ENCODE measurements around the gene FGF3.

The FGF3 gene

GRCh38 chr11:69788956-69789355 is 30.3 kb downstream of the FGF3 start:
- TF ChIP-seq EZH2phosphoT487 (conservative IDR thresholded peaks at IDR 0.05; ENCODE audit: low read length) (no peak), CTCF (IDR thresholded peaks at IDR 0.05; ENCODE audit: insufficient read depth, low read length, poor library complexity, severe bottlenecking) (no peak)

GRCh38 chr11:69787906-69788305 is 31.3 kb downstream of the FGF3 start:
- Histone ChIP-seq H3K4me3 (ENCODE audit: insufficient read depth, low read length, poor library complexity, severe bottlenecking) (no peak overlapping the region), H3K27ac (ENCODE audit: low read depth, low read length) (no peak overlapping the region), H3K9me2 (replicated peaks; ENCODE audit: insufficient read depth, low read length) (no peaks in the 10 kb centered on the region), H3K36me3 (ENCODE audit: low read length) (no peaks in the 10 kb centered on the region), H3K9me3 (ENCODE audit: insufficient read depth, low read length) (no peaks in the 10 kb centered on the region), H4K20me1 (ENCODE audit: low read depth, low read length) (no peaks in the 10 kb centered on the region), H3K27me3 (ENCODE audit: low read length) (no peaks in the 10 kb centered on the region), H2AFZ (ENCODE audit: low read depth, low read length, severe bottlenecking) (no peak overlapping the region), H3K79me2 (ENCODE audit: insufficient read depth, low read length) (no peaks in the 10 kb centered on the region), H3K9ac (ENCODE audit: low read length) (no peak overlapping the region), H3F3A (ENCODE audit: insufficient read depth) (no peaks in the 10 kb centered on the region), H3K4me2 (ENCODE audit: low read depth, low read length, poor library complexity, severe bottlenecking) (no peak overlapping the region)
- TF ChIP-seq CTCF (IDR thresholded peaks at IDR 0.05; ENCODE audit: insufficient read depth, low read length, poor library complexity, severe bottlenecking) (no peak), EZH2phosphoT487 (conservative IDR thresholded peaks at IDR 0.05; ENCODE audit: low read length) (no peak)

More at GRCh38 chr11:69788956-69789355, 30.3 kb downstream of the FGF3 start:
- Histone ChIP-seq H3F3A (ENCODE audit: insufficient read depth) (no peaks in the 10 kb centered on the region), H4K20me1 (ENCODE audit: low read depth, low read length) (no peaks in the 10 kb centered on the region), H3K4me3 (ENCODE audit: insufficient read depth, low read length, poor library complexity, severe bottlenecking) (no peak overlapping the region), H3K9ac (ENCODE audit: low read length) (no peak overlapping the region), H3K36me3 (ENCODE audit: low read length) (no peaks in the 10 kb centered on the region), H3K9me3 (ENCODE audit: insufficient read depth, low read length) (no peaks in the 10 kb centered on the region), H3K79me2 (ENCODE audit: insufficient read depth, low read length) (no peaks in the 10 kb centered on the region), H2AFZ (ENCODE audit: low read depth, low read length, severe bottlenecking) (no peak overlapping the region), H3K4me2 (ENCODE audit: low read depth, low read length, poor library complexity, severe bottlenecking) (no peak overlapping the region), H3K27me3 (ENCODE audit: low read length) (no peaks in the 10 kb centered on the region), H3K27ac (ENCODE audit: low read depth, low read length) (no peak overlapping the region), H3K9me2 (replicated peaks; ENCODE audit: insufficient read depth, low read length) (no peaks in the 10 kb centered on the region)

GRCh38 chr11:69787457-69787856 is 31.8 kb downstream of the FGF3 start:
- H3K27ac ChIP-seq (ENCODE audit: low read depth, low read length), result no peak overlapping the region
- TF ChIP-seq CTCF (IDR thresholded peaks at IDR 0.05; ENCODE audit: insufficient read depth, low read length, poor library complexity, severe bottlenecking), result no peak
- no peak for TF ChIP-seq EZH2phosphoT487 (conservative IDR thresholded peaks at IDR 0.05; ENCODE audit: low read length)
- H3K79me2 ChIP-seq (ENCODE audit: insufficient read depth, low read length), result no peaks in the 10 kb centered on the region
- no peaks in the 10 kb centered on the region for H3K36me3 ChIP-seq (ENCODE audit: low read length)
- no peaks in the 10 kb centered on the region for H3K9me2 ChIP-seq (replicated peaks; ENCODE audit: insufficient read depth, low read length)
- no peak overlapping the region for H2AFZ ChIP-seq (ENCODE audit: low read depth, low read length, severe bottlenecking)
- H3K4me2 ChIP-seq (ENCODE audit: low read depth, low read length, poor library complexity, severe bottlenecking), result no peak overlapping the region
- H3K9ac ChIP-seq (ENCODE audit: low read length), result no peak overlapping the region
- no peaks in the 10 kb centered on the region for H3K27me3 ChIP-seq (ENCODE audit: low read length)
- H4K20me1 ChIP-seq (ENCODE audit: low read depth, low read length), result no peaks in the 10 kb centered on the region
- H3F3A ChIP-seq (ENCODE audit: insufficient read depth), result no peaks in the 10 kb centered on the region
- H3K9me3 ChIP-seq (ENCODE audit: insufficient read depth, low read length), result no peaks in the 10 kb centered on the region
- H3K4me3 ChIP-seq (ENCODE audit: insufficient read depth, low read length, poor library complexity, severe bottlenecking), result no peak overlapping the region

Data from SU-DHL-6 (cell line).